ENCODE measurements around the gene MTFR1L.

The MTFR1L gene

GRCh38 chr1:25877155-25877554 is 57.4 kb downstream of the MTFR1L start:
- DNase-seq (ENCODE audit: low spot score) (no peak), FAIRE-seq (no peak)

- no peak for FAIRE-seq
- no peak for DNase-seq (ENCODE audit: low spot score)
Observed at GRCh38 chr1:25878690-25879089, 58.9 kb downstream of the MTFR1L start.

DNA sequence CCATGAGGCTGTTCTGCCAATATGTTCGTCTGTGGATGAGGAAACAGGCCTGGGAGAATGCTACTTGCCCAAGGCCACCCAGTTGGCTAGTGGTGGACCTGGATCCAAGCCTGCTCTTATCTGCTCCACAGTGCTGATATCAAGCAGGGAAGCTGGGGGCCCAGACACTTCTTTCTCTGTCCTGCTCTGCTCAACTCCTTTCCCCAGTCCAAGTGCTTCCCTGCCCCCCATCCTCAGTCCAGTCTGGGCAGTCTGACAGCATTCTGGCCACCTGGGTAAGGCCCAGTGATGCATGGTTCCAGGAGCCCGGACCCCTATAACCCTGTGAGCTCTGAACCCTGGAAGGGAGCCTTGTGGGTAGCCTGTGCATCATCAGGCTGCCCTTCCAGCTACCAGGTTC is 59.9 kb downstream of the MTFR1L start:
- DNase-seq (ENCODE audit: low spot score) (no peak), FAIRE-seq (no peak)

GRCh38 chr1:25880518-25880917 is 60.8 kb downstream of the MTFR1L start:
- FAIRE-seq = no peak
- no peak for DNase-seq (ENCODE audit: low spot score)

DNA sequence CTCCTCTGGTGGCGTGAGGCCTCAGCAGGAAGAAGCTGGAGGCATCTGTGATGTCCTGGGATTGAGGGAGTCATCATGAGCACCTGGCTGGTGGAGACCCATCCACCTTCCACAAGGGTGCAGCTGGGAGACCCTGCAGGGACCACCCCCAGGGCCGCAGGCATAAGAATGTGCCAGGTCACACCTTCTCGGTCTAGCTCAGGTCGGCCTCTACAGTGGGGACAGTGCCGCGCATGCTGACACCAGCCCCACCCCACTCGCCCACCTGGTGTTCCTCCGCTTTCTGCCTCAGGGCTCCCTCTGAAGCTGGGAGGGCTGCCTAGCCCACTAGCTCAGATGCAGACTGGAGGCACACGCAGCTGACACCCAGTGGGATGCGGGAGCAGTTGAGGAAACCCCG is 61.5 kb downstream of the MTFR1L start:
- no peak for FAIRE-seq

More for the DNA sequence above, 61.5 kb downstream of the MTFR1L start:
- no peak for DNase-seq (ENCODE audit: low spot score)

Data from RCC 7860 (cell line).